Caco-2 (cell line): ENCODE results near the gene VPS8. TPM values are rescaled to one million over a fixed set of nuclear protein-coding genes. Genes with fewer than 3 reads are reported as not detected.

ENCODE experiments used
- BruUV-seq: library from RNA; stranded (reverse); fragments of 400-500 nt; replicated peaks from 2 replicates; lab custom pipeline; 2021; lab: Mats Ljungman, UMichigan
- CTCF ChIA-PET: fragments of 300-600 bp; sonication (Branson Sonifier 250); formaldehyde crosslinking; loops from one replicate; lab custom pipeline; 2022; ENCODE audit warnings: antibody characterized with exemption; lab: Charles Lee
- POLR2A ChIA-PET: fragments of 300-600 bp; sonication (Branson Sonifier 250); formaldehyde crosslinking; loops from one replicate; lab custom pipeline; 2022; ENCODE audit warnings: antibody characterized with exemption; lab: Charles Lee
- DNase-seq, 2 experiments: peaks; one replicate each; pipeline versions ENCODE4 v3.0.0 to v3.0.0-alpha.2; 2020 to 2022
- H3K27me3 ChIP-seq: replicated peaks from 2 replicates; pipeline ENCODE4 v1.6.0; 2011; ENCODE audit warnings: low read length; ENCODE audit not compliant: control insufficient read depth, insufficient read depth
- H3K36me3 ChIP-seq: 2 replicates; pipeline ENCODE4 v1.5.1; 2011; ENCODE audit warnings: low read length; ENCODE audit not compliant: control insufficient read depth, insufficient read depth
- H3K4me1 ChIP-seq: fragments of 250-450 bp; sonication (Bioruptor Pico); 2 replicates; pipeline ENCODE4 v1.5.1; 2020; ENCODE audit warnings: mild to moderate bottlenecking
- H3K4me3 ChIP-seq: 2 replicates; pipeline ENCODE4 v1.5.1; 2011; ENCODE audit warnings: low read depth, mild to moderate bottlenecking, control low read depth, low read length
- H3K9me3 ChIP-seq: fragments of 250-450 bp; sonication (Bioruptor Pico); 2 replicates; pipeline ENCODE4 v1.5.1; 2020; ENCODE audit warnings: mild to moderate bottlenecking, moderate library complexity
- H3K27ac Mint-ChIP-seq: one replicate; pipeline ENCODE4 v1.8.0; 2022; ENCODE audit warnings: mixed read lengths; ENCODE audit not compliant: unreplicated experiment
- H3K27me3 Mint-ChIP-seq: one replicate; pipeline ENCODE4 v1.8.0; 2022; ENCODE audit warnings: mixed read lengths; ENCODE audit not compliant: insufficient read depth, unreplicated experiment
- H3K36me3 Mint-ChIP-seq: one replicate; pipeline ENCODE4 v1.8.0; 2022; ENCODE audit warnings: mild to moderate bottlenecking, mixed read lengths; ENCODE audit not compliant: insufficient read depth, unreplicated experiment
- H3K4me1 Mint-ChIP-seq: one replicate; pipeline ENCODE4 v1.8.0; 2022; ENCODE audit warnings: low read depth, mixed read lengths; ENCODE audit not compliant: unreplicated experiment
- H3K4me3 Mint-ChIP-seq: one replicate; pipeline ENCODE4 v1.8.0; 2022; ENCODE audit warnings: mild to moderate bottlenecking, moderate library complexity, mixed read lengths; ENCODE audit not compliant: unreplicated experiment
- H3K9me3 Mint-ChIP-seq: one replicate; pipeline ENCODE4 v1.8.0; 2022; ENCODE audit warnings: mixed read lengths; ENCODE audit not compliant: unreplicated experiment
- CTCF ChIP-seq, 2 experiments: fragments of 200-600 bp in 1 of 2; IDR thresholded peaks; 1 replicate in 1 of 2; 2 replicates in 1 of 2; pipeline versions ENCODE4 v1.5.1 to v1.8.0; 2011 to 2022; ENCODE audit warnings: antibody characterized with exemption in 1 of 2, control low read depth in 1 of 2, inconsistent platforms in 1 of 2, low read depth in 1 of 2, low read length in 1 of 2, mild to moderate bottlenecking in 1 of 2, moderate library complexity in 1 of 2; ENCODE audit not compliant: insufficient read depth in 1 of 2, severe bottlenecking in 1 of 2, unreplicated experiment in 1 of 2
- intact Hi-C: fragments of 100-400 bp; cut with micrococcal nuclease; formaldehyde crosslinking; loops from one replicate; pipeline ENCODE4 v1.10.0; 2022; ENCODE audit not compliant: unreplicated experiment
- total RNA-seq: library from RNA; stranded (reverse); gene quantifications from 2 replicates; pipeline ENCODE4 v1.2.3, GENCODE V29; 2022

Gene VPS8
- total RNA-seq, 1 experiment from 2014 or later, result 44.7 TPM

DNA sequence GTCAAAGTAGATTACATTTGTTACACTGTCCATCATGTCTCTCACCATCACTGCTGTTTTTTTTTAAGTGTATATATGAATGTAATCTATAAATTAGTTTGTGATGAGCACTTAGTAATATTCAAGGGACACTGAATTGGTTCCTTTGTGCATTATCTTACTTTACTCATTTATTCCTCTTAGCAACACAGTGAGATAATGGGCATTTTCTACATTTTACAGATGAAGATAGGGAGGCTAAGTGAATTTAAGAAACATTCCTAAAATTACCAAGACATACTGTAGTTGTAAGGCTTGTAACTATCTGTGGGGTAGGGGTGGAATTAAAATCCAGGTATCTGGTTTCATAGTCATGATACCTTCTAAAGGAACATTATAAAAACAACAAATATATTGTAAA is 33.9 kb downstream of the VPS8 start:
- Histone ChIP-seq H3K4me3 (no peak overlapping the region), H3K36me3 (no peaks in the 10 kb centered on the region; the same call in 1 of the 2 replicates), H3K4me1 (no peaks in the 10 kb centered on the region), H3K27me3 (no peaks in the 10 kb centered on the region), H3K9me3 (no peaks in the 10 kb centered on the region)
- intact Hi-C loops, result no loop called here
- CTCF ChIA-PET, result no interaction called here
- TF ChIP-seq CTCF (IDR thresholded peaks at IDR 0.05; ENCODE audit: insufficient read depth in 1 of 2, low read depth in 1 of 2, low read length in 1 of 2, severe bottlenecking in 1 of 2, unreplicated experiment in 1 of 2), result no peak
- Mint-ChIP-seq H3K4me1 (peaks cover 6% of the 10 kb centered on the region), H3K27ac (no peak overlapping the region), H3K9me3 (no peaks in the 10 kb centered on the region), H3K27me3 (no peaks in the 10 kb centered on the region), H3K36me3 (peaks cover 3% of the 10 kb centered on the region), H3K4me3 (no peak overlapping the region)
- POLR2A ChIA-PET, result no interaction called here
- no TSS peak for BruUV-seq
- no peak for DNase-seq

DNA sequence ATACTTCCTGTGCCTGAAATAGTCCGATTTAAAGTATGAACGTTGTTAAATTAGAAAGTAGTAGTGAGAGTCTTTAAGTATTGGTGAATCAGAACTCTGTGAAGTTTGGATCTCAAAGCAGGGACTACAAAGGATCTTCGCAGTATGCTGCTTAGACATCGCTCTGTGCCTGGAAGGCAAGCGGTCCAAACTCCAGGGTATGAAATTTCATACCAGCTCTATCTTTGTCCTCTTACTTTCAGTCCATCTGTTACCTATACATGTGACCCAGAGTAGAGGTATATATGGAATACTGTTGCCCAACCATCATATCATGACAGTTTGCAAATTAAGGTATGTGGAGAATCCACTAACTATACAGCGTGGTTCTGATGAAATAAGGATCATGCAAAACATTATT is 34.5 kb downstream of the VPS8 start:
- ChIA-PET CTCF (no interaction called here), POLR2A (no interaction called here)
- Mint-ChIP-seq H3K4me1 (peaks cover 6% of the 10 kb centered on the region), H3K27me3 (no peaks in the 10 kb centered on the region), H3K36me3 (peaks cover 9% of the 10 kb centered on the region), H3K9me3 (no peaks in the 10 kb centered on the region), H3K4me3 (no peak overlapping the region), H3K27ac (no peak overlapping the region)
- intact Hi-C loops, result no loop called here
- Histone ChIP-seq H3K4me3 (no peak overlapping the region), H3K4me1 (no peaks in the 10 kb centered on the region), H3K9me3 (no peaks in the 10 kb centered on the region), H3K36me3 (no peaks in the 10 kb centered on the region; the same call in 1 of the 2 replicates), H3K27me3 (no peaks in the 10 kb centered on the region)
- DNase-seq, result no peak
- TF ChIP-seq CTCF (IDR thresholded peaks at IDR 0.05; ENCODE audit: insufficient read depth in 1 of 2, low read depth in 1 of 2, low read length in 1 of 2, severe bottlenecking in 1 of 2, unreplicated experiment in 1 of 2), result no peak
- BruUV-seq, result no TSS peak

DNA sequence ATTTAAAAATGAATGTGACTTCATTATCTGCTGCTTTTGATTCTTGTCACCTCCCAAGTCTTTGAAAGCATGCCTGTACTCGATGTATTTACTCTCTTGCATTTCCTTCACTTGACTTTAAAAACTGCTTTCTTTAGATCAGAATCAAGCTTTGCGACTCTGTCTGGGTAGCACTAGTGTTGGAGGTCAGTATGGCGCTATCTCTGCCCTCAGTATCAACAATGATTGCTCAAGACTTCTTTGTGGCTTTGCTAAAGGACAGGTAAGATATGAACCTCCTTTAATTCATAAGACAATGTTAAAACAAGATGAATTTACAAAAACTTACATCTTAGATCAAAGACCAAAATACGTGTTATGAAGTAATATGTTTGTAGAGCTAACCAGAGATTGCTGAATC is 37.0 kb downstream of the VPS8 start:
- no peaks in the 10 kb centered on the region for H3K9me3 ChIP-seq
- Mint-ChIP-seq H3K27me3 (no peaks in the 10 kb centered on the region), H3K4me1 (peaks cover 6% of the 10 kb centered on the region), H3K4me3 (no peak overlapping the region), H3K9me3 (no peaks in the 10 kb centered on the region), H3K36me3 (peaks cover 16% of the 10 kb centered on the region), H3K27ac (no peak overlapping the region)
- H3K4me3 ChIP-seq, result no peak overlapping the region
- no TSS peak for BruUV-seq
- intact Hi-C loops, result no loop called here
- H3K27me3 ChIP-seq, result no peaks in the 10 kb centered on the region
- no peak for DNase-seq
- ChIA-PET POLR2A (no interaction called here), CTCF (no interaction called here)
- no peaks in the 10 kb centered on the region; the same call in 1 of the 2 replicates for H3K36me3 ChIP-seq
- no peaks in the 10 kb centered on the region for H3K4me1 ChIP-seq
- no peak for TF ChIP-seq CTCF (IDR thresholded peaks at IDR 0.05; ENCODE audit: insufficient read depth in 1 of 2, low read depth in 1 of 2, low read length in 1 of 2, severe bottlenecking in 1 of 2, unreplicated experiment in 1 of 2)
